GM21528 (cell line): ENCODE measurements around the gene IL32.

ENCODE experiments used
- ATAC-seq: cut with Tn5 transposase; IDR thresholded peaks from one replicate; pipeline ENCODE4 v1.9.1; 2021; ENCODE audit warnings: mild to moderate bottlenecking, moderate library complexity; ENCODE audit not compliant: unreplicated experiment, low FRiP score

IL32 gene

GRCh38 chr16:3027983-3028715 lies 37.3 kb upstream of the IL32 start:
- ATAC-seq: no peak

- no peak for ATAC-seq
Observed at GRCh38 chr16:3028716-3029319, 36.6 kb upstream of the IL32 start.

GRCh38 chr16:3029491-3030221 lies 35.8 kb upstream of the IL32 start:
- no peak for ATAC-seq

GRCh38 chr16:3030222-3031212 lies 34.9 kb upstream of the IL32 start:
- no peak for ATAC-seq

- no peak for ATAC-seq
Observed at GRCh38 chr16:3032624-3033023, 32.8 kb upstream of the IL32 start.

- ATAC-seq: no peak
Observed at GRCh38 chr16:3035289-3035971, 30.0 kb upstream of the IL32 start.

GRCh38 chr16:3035972-3036725 lies 29.3 kb upstream of the IL32 start:
- no peak for ATAC-seq

- no peak for ATAC-seq
Observed at GRCh38 chr16:3036726-3037315, 28.6 kb upstream of the IL32 start, which contains the start of gene BICDL2. BICDL2 (minus strand) TSS chr16:3036944; CDS start chr16:3035496, 1,448 bp downstream.

- ATAC-seq: no peak
Observed at GRCh38 chr16:3038256-3038655, 27.2 kb upstream of the IL32 start.

- no peak for ATAC-seq
Observed at GRCh38 chr16:3038896-3039295, 26.5 kb upstream of the IL32 start.

GRCh38 chr16:3042376-3042775 lies 23.1 kb upstream of the IL32 start:
- no peak for ATAC-seq

- ATAC-seq: no peak
Observed at GRCh38 chr16:3044708-3045107, 20.7 kb upstream of the IL32 start.

GRCh38 chr16:3045758-3046640 lies 19.4 kb upstream of the IL32 start, which contains the start of gene MMP25:
MMP25 (plus strand) TSS chr16:3046561; CDS start chr16:3046918, 357 bp downstream.
- no peak for ATAC-seq

GRCh38 chr16:3046641-3047386 lies 18.6 kb upstream of the IL32 start:
- no peak for ATAC-seq

- no peak for ATAC-seq
Observed at GRCh38 chr16:3047387-3047720, 18.1 kb upstream of the IL32 start.

- ATAC-seq: no peak
Observed at GRCh38 chr16:3049921-3050481, 15.4 kb upstream of the IL32 start.

- ATAC-seq: no peak
Observed at GRCh38 chr16:3050487-3050886, 15.0 kb upstream of the IL32 start.
